Measurements from ENCODE around the gene TXN2.
A peak's percentile ranks its signal among the peaks of the same experiment; 100 is the strongest.
"Not testable (repeated sequence)": the region's sequence is repeated elsewhere in the genome, so short reads cannot be mapped to it uniquely, and the experiment has no call there.

The TXN2 gene

GRCh38 chr22:36435516-36436415, 45.7 kb downstream of the TXN2 start:
- ChIA-PET CTCF (interaction anchor here (1.2 to 3.3 kb wide), 8 partner anchors 11 to 135 kb away, joined by 3 to 15 read pairs (median 4); no protein-coding TSS in a partner anchor), POLR2A (interaction anchor here (1.1 to 1.3 kb wide), 2 partner anchors 16 to 48 kb away, joined by 3 read pairs; partner anchors contain the start of gene MYH9)
- peak; percentile 71 for DNase-seq (ENCODE audit: extremely low spot score)
- TF ChIP-seq CTCF (IDR thresholded peaks at IDR 0.05; ENCODE audit: control extremely low read depth, extremely low read depth, low read depth, missing control alignments), result no peak

- TF ChIP-seq CTCF (IDR thresholded peaks at IDR 0.05; ENCODE audit: control extremely low read depth, extremely low read depth, low read depth, missing control alignments), result no peak
- CTCF ChIA-PET, result interaction anchor here (0.7 to 1.4 kb wide), 3 partner anchors 8 to 53 kb away, joined by 3 to 4 read pairs (median 3); no protein-coding TSS in a partner anchor
- POLR2A ChIA-PET, result interaction anchor here (1.1 kb wide), 1 partner anchor 45 kb away, joined by 3 read pairs; the partner anchor contains the start of gene MYH9
- DNase-seq (ENCODE audit: extremely low spot score), result no peak
Measured at GRCh38 chr22:36433318-36434231, 47.9 kb downstream of the TXN2 start.

- ChIA-PET CTCF (interaction anchor here (0.7 to 1.4 kb wide), 4 partner anchors 9 to 52 kb away, joined by 3 to 4 read pairs (median 4); no protein-coding TSS in a partner anchor), POLR2A (interaction anchor here (1.1 kb wide), 1 partner anchor 45 kb away, joined by 3 read pairs; the partner anchor contains the start of gene MYH9)
- DNase-seq (ENCODE audit: extremely low spot score), result no peak
- TF ChIP-seq CTCF (IDR thresholded peaks at IDR 0.05; ENCODE audit: control extremely low read depth, extremely low read depth, low read depth, missing control alignments), result no peak
Measured at GRCh38 chr22:36432592-36433317, 48.7 kb downstream of the TXN2 start.

GRCh38 chr22:36431977-36432376, 49.5 kb downstream of the TXN2 start:
- POLR2A ChIA-PET, result no interaction called here
- CTCF ChIA-PET, result interaction anchor here (1.3 to 1.4 kb wide), 3 partner anchors 8 to 38 kb away, joined by 3 to 4 read pairs (median 4); no protein-coding TSS in a partner anchor
- TF ChIP-seq CTCF (IDR thresholded peaks at IDR 0.05; ENCODE audit: control extremely low read depth, extremely low read depth, low read depth, missing control alignments), result no peak
- DNase-seq (ENCODE audit: extremely low spot score), result no peak

GRCh38 chr22:36430863-36431262, 50.6 kb downstream of the TXN2 start:
- CTCF ChIA-PET, result interaction anchor here (1.3 kb wide), 1 partner anchor 20 kb away, joined by 3 read pairs; no protein-coding TSS in a partner anchor
- no peak for DNase-seq (ENCODE audit: extremely low spot score)
- no peak for TF ChIP-seq CTCF (IDR thresholded peaks at IDR 0.05; ENCODE audit: control extremely low read depth, extremely low read depth, low read depth, missing control alignments)
- POLR2A ChIA-PET, result no interaction called here

- DNase-seq (ENCODE audit: extremely low spot score); CTCF ChIA-PET; POLR2A ChIA-PET: not testable (repeated sequence)
Measured at GRCh38 chr22:36427952-36428351, 53.5 kb downstream of the TXN2 start.
